ENCODE data around the gene MAGI2. TPM values are rescaled to one million over a fixed set of nuclear protein-coding genes. Genes with fewer than 3 reads are reported as not detected.

MAGI2 gene
- total RNA-seq, 1 experiment from 2014 or later: 14.3 TPM

- WGBS (ENCODE audit: extremely low coverage, insufficient read length, low lambda C conversion rate): no CpG with 5 or more reads among the region's 1 CpG
- H3K9ac ChIP-seq (ENCODE audit: extremely low read depth, insufficient read length, low read length): no peak overlapping the region
- no peak overlapping the region for H3K4me3 Mint-ChIP-seq
- H4K20me1 ChIP-seq (ENCODE audit: control insufficient read depth, insufficient read depth, insufficient read length): no peaks in the 10 kb centered on the region
- no peak for DNase-seq
- no peaks in the 10 kb centered on the region for H3K79me1 ChIP-seq (ENCODE audit: insufficient read depth, low read depth, low read length, poor library complexity, severe bottlenecking)
- no peak overlapping the region for H2BK120ac ChIP-seq (ENCODE audit: low read depth, low read length, poor library complexity, severe bottlenecking)
- no peak overlapping the region for H4K91ac ChIP-seq (ENCODE audit: insufficient read length, low read depth, low read length)
- peaks cover 2 to 4% of the 10 kb centered on the region in 2 experiments; a peak in 2 of 4 replicates for H3K4me1 Mint-ChIP-seq
- H3K56ac ChIP-seq (ENCODE audit: insufficient read length, low read depth, low read length): no peak overlapping the region
- no peaks in the 10 kb centered on the region; a peak in 2 of 7 replicates for H3K36me3 Mint-ChIP-seq (ENCODE audit: insufficient read depth in 1 of 3, low read depth in 3 of 3)
- H3K27ac Mint-ChIP-seq: no peak overlapping the region
- H3T11ph ChIP-seq (ENCODE audit: low read length): no peak overlapping the region
- H2BK15ac ChIP-seq (ENCODE audit: low read depth, low read length): no peak overlapping the region
- H3K9me3 Mint-ChIP-seq: no peaks in the 10 kb centered on the region; a peak in 1 of 5 replicates
- H3K4ac ChIP-seq (ENCODE audit: low read depth, low read length): no peak overlapping the region
- no peaks in the 10 kb centered on the region for H3K27me3 Mint-ChIP-seq (ENCODE audit: low read depth)
- no peak overlapping the region for H2BK20ac ChIP-seq (ENCODE audit: low read depth, low read length, poor library complexity, severe bottlenecking)
- no peak overlapping the region for H2BK5ac ChIP-seq (ENCODE audit: insufficient read length, low read length)
- no peak overlapping the region for H3K4me2 ChIP-seq (ENCODE audit: insufficient read depth, insufficient read length, low read length)
- no peak overlapping the region for H4K5ac ChIP-seq (ENCODE audit: insufficient read length, low read depth, low read length)
- TF ChIP-seq, protein P1, sequence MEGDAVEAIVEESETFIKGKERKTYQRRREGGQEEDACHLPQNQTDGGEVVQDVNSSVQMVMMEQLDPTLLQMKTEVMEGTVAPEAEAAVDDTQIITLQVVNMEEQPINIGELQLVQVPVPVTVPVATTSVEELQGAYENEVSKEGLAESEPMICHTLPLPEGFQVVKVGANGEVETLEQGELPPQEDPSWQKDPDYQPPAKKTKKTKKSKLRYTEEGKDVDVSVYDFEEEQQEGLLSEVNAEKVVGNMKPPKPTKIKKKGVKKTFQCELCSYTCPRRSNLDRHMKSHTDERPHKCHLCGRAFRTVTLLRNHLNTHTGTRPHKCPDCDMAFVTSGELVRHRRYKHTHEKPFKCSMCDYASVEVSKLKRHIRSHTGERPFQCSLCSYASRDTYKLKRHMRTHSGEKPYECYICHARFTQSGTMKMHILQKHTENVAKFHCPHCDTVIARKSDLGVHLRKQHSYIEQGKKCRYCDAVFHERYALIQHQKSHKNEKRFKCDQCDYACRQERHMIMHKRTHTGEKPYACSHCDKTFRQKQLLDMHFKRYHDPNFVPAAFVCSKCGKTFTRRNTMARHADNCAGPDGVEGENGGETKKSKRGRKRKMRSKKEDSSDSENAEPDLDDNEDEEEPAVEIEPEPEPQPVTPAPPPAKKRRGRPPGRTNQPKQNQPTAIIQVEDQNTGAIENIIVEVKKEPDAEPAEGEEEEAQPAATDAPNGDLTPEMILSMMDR (conservative IDR thresholded peaks at IDR 0.05): no peak
- no peaks in the 10 kb centered on the region for H3K79me2 ChIP-seq (ENCODE audit: insufficient read depth, low read length)
- no peak overlapping the region for H3K23ac ChIP-seq (ENCODE audit: insufficient read length, low read depth, low read length)
- no peaks in the 10 kb centered on the region for H3K23me2 ChIP-seq (ENCODE audit: insufficient read length, low read depth, low read length, poor library complexity, severe bottlenecking)
- H4K8ac ChIP-seq (replicated peaks; ENCODE audit: insufficient read length, low read depth, low read length): no peak overlapping the region
- H3K27me3 ChIP-seq (ENCODE audit: insufficient read depth, low read length): no peaks in the 10 kb centered on the region
- H3K14ac ChIP-seq (ENCODE audit: insufficient read depth, low read length): no peak overlapping the region
- no peak overlapping the region for H2BK12ac ChIP-seq (ENCODE audit: insufficient read length, low read depth, low read length)
- H2AK5ac ChIP-seq (ENCODE audit: insufficient read length, low read length): no peak overlapping the region
- no peak overlapping the region for H3K27ac ChIP-seq (ENCODE audit: insufficient read length, low read depth, low read length)
- no peak overlapping the region for H3K18ac ChIP-seq (ENCODE audit: insufficient read length, low read depth, low read length)
- H2AFZ ChIP-seq (ENCODE audit: low read length): no peak overlapping the region
- no peaks in the 10 kb centered on the region for H3K4me1 ChIP-seq (ENCODE audit: insufficient read depth, low read length)
- no peaks in the 10 kb centered on the region for H3K9me3 ChIP-seq (ENCODE audit: control insufficient read depth, low read depth, low read length)
Measured at GRCh38 chr7:78326876-78327275, 1126.6 kb downstream of the MAGI2 start.
